Activated CD8-positive, alpha-beta memory T cell treated with anti-CD3 and anti-CD28 coated beads for 24 hours (primary cell): Measurements from ENCODE around the gene TNS2.

Source experiments
- DNase-seq: peaks from one replicate; pipeline ENCODE4 v3.0.0-alpha.2; 2020

TNS2 gene

GRCh38 chr12:53070877-53071492 is 21.1 kb downstream of the TNS2 start:
- DNase-seq: no peak

- DNase-seq: no peak
These were observed 22.0 kb downstream of the TNS2 start for GRCh38 chr12:53071591-53072551.

- DNase-seq: no peak
These were observed 24.0 kb downstream of the TNS2 start for GRCh38 chr12:53073881-53074280.

- no peak for DNase-seq
These were observed 24.6 kb downstream of the TNS2 start for GRCh38 chr12:53074283-53074998.

- DNase-seq: no peak
These were observed 25.1 kb downstream of the TNS2 start for GRCh38 chr12:53074999-53075370.

- DNase-seq: no peak
These were observed 26.6 kb downstream of the TNS2 start for GRCh38 chr12:53076461-53076860.

GRCh38 chr12:53077030-53077429 is 27.2 kb downstream of the TNS2 start:
- no peak for DNase-seq

GRCh38 chr12:53078425-53079225 is 28.8 kb downstream of the TNS2 start:
- DNase-seq: no peak

GRCh38 chr12:53079226-53080117 is 29.6 kb downstream of the TNS2 start, which contains the start of gene SPRYD3:
SPRYD3 (minus strand) TSS chr12:53079390; CDS start chr12:53079333, 57 bp downstream.
- DNase-seq: peak; percentile 100

- DNase-seq: no peak
These were observed 32.8 kb downstream of the TNS2 start for GRCh38 chr12:53082637-53083175.

GRCh38 chr12:53086361-53086760 is 36.5 kb downstream of the TNS2 start:
- DNase-seq: no peak

- no peak for DNase-seq
These were observed 40.2 kb downstream of the TNS2 start for GRCh38 chr12:53090105-53090504.

GRCh38 chr12:53090554-53090953 is 40.7 kb downstream of the TNS2 start:
- DNase-seq: no peak

- peak; percentile 13 for DNase-seq
These were observed 41.9 kb downstream of the TNS2 start for GRCh38 chr12:53091756-53092155.

GRCh38 chr12:53093777-53094393 is 44.0 kb downstream of the TNS2 start:
- peak; percentile 51 for DNase-seq

GRCh38 chr12:53094394-53094787 is 44.5 kb downstream of the TNS2 start:
- peak; percentile 49 for DNase-seq

GRCh38 chr12:53094796-53095595 is 45.1 kb downstream of the TNS2 start:
- peak; percentile 17 for DNase-seq

GRCh38 chr12:53095596-53095895 is 45.7 kb downstream of the TNS2 start:
- DNase-seq: peak; percentile 7

GRCh38 chr12:53096089-53096741 is 46.4 kb downstream of the TNS2 start:
- DNase-seq: peak; percentile 51

GRCh38 chr12:53096759-53097158 is 46.9 kb downstream of the TNS2 start:
- DNase-seq: peak; percentile 53
